ENCODE results near the gene USP43. TPM values are rescaled to one million over a fixed set of nuclear protein-coding genes. Genes with fewer than 3 reads are reported as not detected.

USP43 gene
- total RNA-seq, 4 donors from 2014 or later, result 0.20 to 0.84 (median 0.26) TPM

DNA sequence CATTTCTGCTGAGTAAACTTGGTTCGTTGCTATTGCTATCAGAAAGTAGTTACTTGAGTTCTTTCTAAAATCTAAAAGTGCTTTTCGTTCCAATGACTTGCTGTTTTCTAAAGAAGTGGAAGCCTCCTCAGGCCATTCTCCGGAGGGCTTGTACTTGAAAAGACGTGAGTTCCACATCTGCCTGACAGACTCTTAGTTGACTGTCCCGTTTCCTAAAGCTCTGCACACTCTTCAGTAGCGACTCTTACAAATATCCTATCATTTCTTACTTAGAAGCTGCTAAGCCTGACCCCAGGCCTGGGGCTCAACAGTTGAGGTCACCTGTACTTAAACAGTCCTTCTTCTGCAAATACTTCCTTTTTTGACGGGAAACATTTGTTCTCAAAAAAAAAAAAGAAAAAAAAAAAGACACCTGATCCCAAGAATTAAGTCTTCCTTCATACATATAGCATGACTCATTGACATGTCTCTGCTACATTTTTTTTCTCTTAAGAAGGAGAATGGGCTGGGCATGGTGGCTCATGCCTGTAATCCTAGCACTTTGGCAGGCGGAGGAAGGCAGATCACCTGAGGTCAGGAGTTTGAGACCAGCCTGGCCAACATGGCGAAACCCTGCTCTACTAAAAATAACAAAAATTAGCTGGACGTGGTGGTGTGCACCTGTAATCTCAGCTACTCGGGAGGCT, 84.6 kb downstream of the USP43 start:
- no peak for DNase-seq (ENCODE audit: low spot score in 2 of 2)
- H3K9me3 ChIP-seq, result no peaks in the 10 kb centered on the region
- no peak overlapping the region for H3K27ac ChIP-seq
- WGBS, 2 donors, result 78 to 82% methylated on average over 11 of the region's 11 CpGs
- no peaks in the 10 kb centered on the region for H3K36me3 ChIP-seq
- TF ChIP-seq POLR2A (IDR thresholded peaks at IDR 0.05) (no peak), EP300 (IDR thresholded peaks at IDR 0.05) (no peak), CTCF (IDR thresholded peaks at IDR 0.05) (no peak)
- H3K27me3 ChIP-seq, result no peaks in the 10 kb centered on the region
- peaks cover 0 to 7% (median 0%) of the 10 kb centered on the region in 4 donors for H3K4me1 ChIP-seq
- no peak overlapping the region for H3K4me3 ChIP-seq

DNA sequence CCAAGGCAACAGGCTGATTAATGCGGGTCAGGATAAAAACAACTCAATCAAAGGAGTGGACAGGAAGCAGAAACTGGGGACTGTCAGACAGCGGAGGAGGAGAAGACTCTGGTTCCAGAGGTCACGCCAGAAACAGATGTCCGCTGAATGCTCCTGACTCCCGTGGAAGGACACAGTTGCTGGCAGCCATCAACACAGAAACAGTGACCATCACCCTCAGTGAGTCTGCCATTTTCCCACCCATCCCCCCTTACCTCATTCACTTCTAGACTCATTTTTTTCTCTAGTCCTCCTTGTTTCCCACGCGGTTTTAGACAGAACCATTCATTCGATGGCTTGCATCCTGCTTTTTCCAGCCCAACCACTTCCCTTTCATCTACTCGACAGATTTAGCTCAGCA, 105.2 kb downstream of the USP43 start:
- TF ChIP-seq EP300 (IDR thresholded peaks at IDR 0.05) (no peak), CTCF (IDR thresholded peaks at IDR 0.05) (no peak), POLR2A (IDR thresholded peaks at IDR 0.05) (no peak)

DNA sequence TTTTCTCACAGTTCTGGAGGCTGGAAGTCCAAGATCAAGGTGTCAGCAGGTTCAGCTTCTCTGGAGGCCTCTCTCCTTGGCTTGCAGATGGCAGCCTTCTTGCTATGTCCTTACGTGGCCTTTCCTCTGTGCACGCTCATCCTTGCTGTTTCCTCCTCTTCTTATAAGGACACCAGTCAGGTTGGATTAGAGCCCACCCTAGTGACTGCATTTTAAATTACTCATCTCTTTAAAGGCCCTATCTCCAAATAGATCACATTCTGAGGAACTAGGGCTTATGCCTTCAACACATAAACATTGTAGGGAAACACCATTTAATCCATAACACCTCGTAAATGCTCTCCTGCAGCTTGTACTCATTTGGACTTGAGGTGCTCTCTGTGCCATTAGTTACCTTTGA, 109.8 kb downstream of the USP43 start:
- DNase-seq (ENCODE audit: low spot score in 2 of 2), result no peak
- H3K4me1 ChIP-seq, result no peaks in the 10 kb centered on the region
- WGBS, 2 donors, result 52 to 60% methylated on average over 3 of the region's 3 CpGs
- no peak overlapping the region for H3K4me3 ChIP-seq
- H3K36me3 ChIP-seq, result no peaks in the 10 kb centered on the region
- TF ChIP-seq EP300 (IDR thresholded peaks at IDR 0.05), result no peak
- no peak for TF ChIP-seq CTCF (IDR thresholded peaks at IDR 0.05)
- TF ChIP-seq POLR2A (IDR thresholded peaks at IDR 0.05), result no peak
- H3K9me3 ChIP-seq, result peaks cover 0 to 11% (median 0%) of the 10 kb centered on the region in 4 donors
- peaks cover 0 to 8% of the 10 kb centered on the region in 2 donors for H3K27me3 ChIP-seq
- no peak overlapping the region for H3K27ac ChIP-seq

More for the DNA sequence above, 105.2 kb downstream of the USP43 start:
- no peak for DNase-seq (ENCODE audit: low spot score in 2 of 2)
- Histone ChIP-seq H3K4me3 (no peak overlapping the region), H3K4me1 (no peaks in the 10 kb centered on the region), H3K36me3 (no peaks in the 10 kb centered on the region), H3K9me3 (peaks cover 0 to 7% (median 0%) of the 10 kb centered on the region in 4 donors), H3K27me3 (peaks cover 0 to 8% of the 10 kb centered on the region in 2 donors), H3K27ac (no peak overlapping the region)
- 59% methylated on average over 9 of the region's 9 CpGs for WGBS, 2 donors

GRCh38 chr17:9760266-9760665, 114.9 kb downstream of the USP43 start:
- Histone ChIP-seq H3K27me3 (no peaks in the 10 kb centered on the region), H3K9me3 (peaks cover 0 to 4% (median 0%) of the 10 kb centered on the region in 4 donors), H3K27ac (no peak overlapping the region), H3K4me1 (no peaks in the 10 kb centered on the region), H3K4me3 (no peak overlapping the region), H3K36me3 (no peaks in the 10 kb centered on the region)
- DNase-seq (ENCODE audit: low spot score in 2 of 2), result no peak
- whole genome bisulfite sequencing, 2 donors, result 80 to 88% methylated on average over 1 of the region's 1 CpG
- TF ChIP-seq POLR2A (IDR thresholded peaks at IDR 0.05), result no peak
- no peak for TF ChIP-seq EP300 (IDR thresholded peaks at IDR 0.05)

- Histone ChIP-seq H3K4me3 (no peak overlapping the region), H3K9me3 (no peaks in the 10 kb centered on the region), H3K27ac (no peak overlapping the region), H3K27me3 (no peaks in the 10 kb centered on the region), H3K4me1 (no peaks in the 10 kb centered on the region), H3K36me3 (no peaks in the 10 kb centered on the region)
- 36 to 41% methylated on average over 4 of the region's 4 CpGs for WGBS, 2 donors
- no peak for DNase-seq (ENCODE audit: low spot score in 2 of 2)
- no peak for TF ChIP-seq POLR2A (IDR thresholded peaks at IDR 0.05)
- TF ChIP-seq CTCF (IDR thresholded peaks at IDR 0.05), result no peak
- no peak for TF ChIP-seq EP300 (IDR thresholded peaks at IDR 0.05)
Measured at GRCh38 chr17:9763643-9764042, 118.3 kb downstream of the USP43 start.
